GM13976 (cell line): Measurements from ENCODE around the gene PACS2.
"Not testable (repeated sequence)": the region's sequence is repeated elsewhere in the genome, so short reads cannot be mapped to it uniquely, and the experiment has no call there.

ENCODE experiments used
- DNase-seq: peaks from one replicate; pipeline ENCODE4 v3.0.0; 2012; ENCODE audit warnings: low spot score
- in situ Hi-C: fragments of 300-500 bp; cut with MboI; formaldehyde crosslinking; loops from one replicate; pipeline ENCODE4 v1.12.0; 2022; ENCODE audit warnings: low sequenced_read_pairs, mixed read lengths, inconsistent platforms; ENCODE audit not compliant: unreplicated experiment
- TF ChIP-seq, protein P1 (sequence below): IDR thresholded peaks from 2 replicates; pipeline ENCODE4 v1.5.1; 2012; ENCODE audit warnings: borderline replicate concordance, mild to moderate bottlenecking; ENCODE audit not compliant: insufficient read depth; ENCODE audit errors: extremely low read depth, missing control alignments, control extremely low read depth

PACS2 gene

DNA sequence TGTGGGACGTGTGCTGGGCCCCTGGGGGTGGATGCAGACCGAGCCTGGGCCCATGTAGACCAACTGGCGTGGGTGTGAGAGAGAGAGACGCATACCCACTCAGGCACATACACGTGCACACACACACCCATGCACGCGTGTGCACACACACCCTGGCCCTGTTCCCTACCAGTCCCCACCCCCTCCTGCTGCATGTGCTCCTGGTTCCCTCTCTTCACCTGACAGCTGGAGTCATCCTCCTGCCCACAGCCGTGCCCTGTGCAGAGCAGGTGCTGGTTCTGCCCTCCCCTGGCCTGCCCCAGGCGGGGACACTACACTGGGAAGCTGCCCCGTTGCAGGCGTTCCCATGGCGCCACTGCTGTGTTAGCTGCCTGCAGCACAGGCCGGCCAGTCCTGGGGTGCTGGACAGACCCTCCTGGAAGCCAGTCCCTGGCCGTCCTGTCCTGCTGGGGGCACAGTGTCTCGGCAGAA, 18.5 kb downstream of the PACS2 start:
- no peak for DNase-seq
- in situ Hi-C loops = no loop called here
- TF ChIP-seq, protein P1, sequence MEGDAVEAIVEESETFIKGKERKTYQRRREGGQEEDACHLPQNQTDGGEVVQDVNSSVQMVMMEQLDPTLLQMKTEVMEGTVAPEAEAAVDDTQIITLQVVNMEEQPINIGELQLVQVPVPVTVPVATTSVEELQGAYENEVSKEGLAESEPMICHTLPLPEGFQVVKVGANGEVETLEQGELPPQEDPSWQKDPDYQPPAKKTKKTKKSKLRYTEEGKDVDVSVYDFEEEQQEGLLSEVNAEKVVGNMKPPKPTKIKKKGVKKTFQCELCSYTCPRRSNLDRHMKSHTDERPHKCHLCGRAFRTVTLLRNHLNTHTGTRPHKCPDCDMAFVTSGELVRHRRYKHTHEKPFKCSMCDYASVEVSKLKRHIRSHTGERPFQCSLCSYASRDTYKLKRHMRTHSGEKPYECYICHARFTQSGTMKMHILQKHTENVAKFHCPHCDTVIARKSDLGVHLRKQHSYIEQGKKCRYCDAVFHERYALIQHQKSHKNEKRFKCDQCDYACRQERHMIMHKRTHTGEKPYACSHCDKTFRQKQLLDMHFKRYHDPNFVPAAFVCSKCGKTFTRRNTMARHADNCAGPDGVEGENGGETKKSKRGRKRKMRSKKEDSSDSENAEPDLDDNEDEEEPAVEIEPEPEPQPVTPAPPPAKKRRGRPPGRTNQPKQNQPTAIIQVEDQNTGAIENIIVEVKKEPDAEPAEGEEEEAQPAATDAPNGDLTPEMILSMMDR = no peak

DNA sequence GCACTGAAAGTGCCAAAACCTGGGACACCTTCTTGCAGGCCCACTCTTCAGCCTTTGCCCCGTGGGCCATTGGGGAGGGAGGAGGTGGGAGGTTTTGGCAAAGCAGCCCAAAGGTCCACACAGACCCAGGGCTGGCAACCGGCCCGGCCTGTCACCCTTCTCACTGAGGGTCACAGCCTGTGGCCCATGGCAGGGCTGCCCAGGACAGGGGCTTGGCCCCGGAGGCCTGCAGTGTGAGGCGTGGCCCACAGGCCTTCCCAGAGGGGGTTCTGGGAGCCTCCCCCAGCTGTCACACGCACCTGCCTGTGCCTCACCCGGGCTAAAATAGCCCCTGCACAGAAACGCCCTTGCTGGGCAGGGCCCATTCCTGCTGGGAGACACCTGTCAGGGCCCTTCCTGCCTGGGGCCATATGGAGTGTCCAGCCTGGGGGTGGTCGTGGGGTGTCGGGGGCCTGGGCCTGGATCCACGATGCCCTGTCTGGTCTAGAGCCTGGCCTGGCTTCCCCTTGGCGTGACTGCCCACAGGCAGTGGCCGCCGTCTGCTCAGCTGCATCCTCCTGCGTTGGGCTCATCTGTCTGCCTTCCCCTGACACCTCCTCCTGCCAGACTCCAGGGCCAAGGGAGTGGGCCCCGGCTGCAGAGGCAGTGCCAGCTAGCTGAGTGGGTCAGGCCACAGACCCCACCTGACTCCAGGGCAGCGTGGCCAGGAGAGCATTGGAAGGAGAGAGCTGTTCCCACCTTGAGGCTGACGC, 19.2 kb downstream of the PACS2 start:
- TF ChIP-seq, protein P1 = no peak
- DNase-seq = no peak
- in situ Hi-C loops = no loop called here

DNA sequence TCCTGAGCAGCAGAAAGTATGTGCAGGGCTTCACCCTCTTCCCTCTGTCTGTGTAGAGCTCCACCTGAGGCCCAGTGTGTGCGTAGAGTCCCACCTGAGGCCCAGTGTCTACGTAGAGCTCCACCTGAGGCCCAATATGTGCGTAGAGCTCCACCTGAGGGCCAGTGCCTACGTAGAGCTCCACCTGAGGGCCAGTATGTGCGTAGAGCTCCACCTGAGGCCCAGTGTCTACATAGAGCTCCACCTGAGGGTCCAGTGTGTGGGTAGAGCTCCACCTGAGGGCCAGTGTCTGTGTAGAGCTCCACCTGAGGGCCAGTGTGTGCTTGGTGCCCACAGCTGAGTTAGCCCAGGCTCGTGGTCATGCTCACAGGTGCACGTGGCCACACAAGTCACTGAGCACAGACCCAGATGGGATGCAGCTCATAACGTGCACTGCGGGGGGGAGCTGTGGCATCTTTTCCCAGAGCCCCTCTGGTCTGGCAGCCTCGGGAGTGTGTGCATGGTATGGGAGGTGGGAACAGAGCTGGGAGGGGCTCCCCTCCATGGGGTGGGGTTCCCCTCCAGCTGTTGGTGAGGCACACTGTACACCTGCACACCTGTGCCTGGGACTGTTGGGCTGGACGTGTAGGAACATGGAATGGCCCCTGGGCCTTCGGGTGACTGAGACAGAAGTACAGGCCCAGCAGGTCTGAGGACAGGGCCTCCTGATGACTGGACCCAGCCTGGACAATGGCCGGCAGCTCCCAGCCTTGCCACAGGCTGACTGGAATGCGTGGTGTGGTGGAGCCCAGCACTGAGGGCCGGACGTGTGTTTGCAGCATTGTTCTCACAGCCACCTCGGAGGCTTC, 20.1 kb downstream of the PACS2 start:
- in situ Hi-C loops = no loop called here
- TF ChIP-seq, protein P1 = no peak
- no peak for DNase-seq

DNA sequence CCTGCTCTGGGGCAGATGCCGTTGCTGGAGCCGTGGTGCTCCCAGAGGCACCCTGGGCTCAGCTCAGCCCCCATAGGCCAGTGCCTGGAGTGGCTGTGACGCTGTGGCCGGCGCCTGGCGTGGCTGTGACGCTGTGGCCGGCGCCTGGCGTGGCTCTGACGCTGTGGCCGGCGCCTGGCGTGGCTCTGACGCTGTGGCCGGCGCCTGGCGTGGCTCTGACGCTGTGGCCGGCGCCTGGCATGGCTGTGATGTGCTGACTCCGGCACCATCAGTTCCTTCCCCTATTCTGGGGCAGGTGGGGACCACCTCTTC, 20.6 kb downstream of the PACS2 start:
- DNase-seq, in situ Hi-C loops: not testable (repeated sequence)

DNA sequence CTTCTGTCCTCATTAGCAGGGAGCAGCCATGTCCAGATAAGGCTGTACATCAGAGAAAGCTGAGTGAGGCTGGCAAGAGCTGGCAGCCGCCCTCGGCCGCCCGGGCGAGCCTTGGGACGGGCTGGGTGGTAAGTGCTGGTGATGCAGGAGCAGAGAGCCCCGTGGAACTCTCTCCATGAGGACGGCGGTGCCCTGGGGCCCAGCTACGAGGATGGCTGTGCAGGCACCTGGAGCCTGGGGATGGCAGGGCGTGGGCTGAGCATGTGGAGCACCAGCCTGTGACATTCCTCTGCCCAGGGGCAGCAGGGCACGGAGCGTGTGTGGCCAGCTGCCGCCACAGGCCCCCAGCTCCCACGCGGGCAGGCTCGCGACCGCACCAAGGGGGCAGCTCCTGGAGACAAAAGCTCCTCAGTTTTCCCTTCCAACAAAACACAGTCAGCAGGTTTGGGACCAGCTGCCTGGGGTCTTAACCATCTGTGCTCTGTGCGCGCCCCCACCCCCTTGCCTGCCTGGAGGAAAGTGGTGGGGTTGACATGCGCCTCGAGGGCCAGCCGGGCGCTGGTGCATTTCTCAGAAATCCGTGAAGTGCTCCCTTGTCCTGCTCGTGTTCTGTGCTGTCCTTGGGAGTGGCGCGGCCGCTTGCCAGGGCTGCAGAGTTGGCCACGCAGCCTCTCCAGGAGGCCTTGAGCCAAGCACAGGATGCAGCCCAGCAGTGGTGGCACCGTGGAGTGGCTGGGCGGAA, 21.4 kb downstream of the PACS2 start:
- no peak for DNase-seq
- TF ChIP-seq, protein P1 = no peak
- in situ Hi-C loops = no loop called here

DNA sequence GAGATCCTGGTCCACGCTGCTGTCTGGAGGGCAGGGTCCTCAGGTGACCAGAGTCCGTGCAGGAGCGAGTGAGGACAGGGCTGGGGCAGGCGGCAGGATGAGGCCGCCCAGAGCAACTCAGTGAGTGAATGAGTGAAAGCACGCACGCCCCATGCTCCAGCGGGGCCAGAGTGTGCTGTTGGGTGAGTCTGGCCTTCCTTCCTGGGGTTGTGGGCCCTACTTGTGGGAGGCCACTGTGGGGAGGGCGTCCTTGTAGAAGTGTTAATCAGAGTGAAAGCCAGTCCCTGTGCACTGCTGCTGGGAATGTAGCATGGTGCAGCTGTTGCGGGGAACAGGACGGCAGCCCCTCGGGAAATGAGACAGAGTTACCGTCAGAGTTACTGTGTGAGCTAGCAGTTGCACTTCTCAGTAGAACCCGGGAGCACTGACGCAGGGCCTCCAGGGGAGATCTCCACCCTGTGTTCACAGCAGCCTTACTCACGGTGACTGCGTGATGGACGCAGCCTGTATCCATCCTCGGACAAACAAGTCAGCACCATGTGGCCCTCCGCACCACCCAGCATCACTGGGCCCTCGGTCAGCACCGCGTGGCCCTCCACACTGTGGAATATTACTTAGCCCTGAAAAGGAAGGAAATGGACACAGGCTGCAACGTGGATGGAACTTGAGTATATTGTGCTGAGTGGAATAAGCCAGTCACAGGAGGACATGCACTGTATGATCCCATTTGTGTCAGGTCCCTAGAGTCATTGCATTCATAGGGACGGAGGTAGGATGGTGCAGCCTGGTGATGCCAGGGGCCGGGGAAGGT, 22.1 kb downstream of the PACS2 start:
- DNase-seq = no peak
- TF ChIP-seq, protein P1 = no peak
- in situ Hi-C loops = no loop called here
